ENCODE data around the gene MBD3L5. TPM values are rescaled to one million over a fixed set of nuclear protein-coding genes. Genes with fewer than 3 reads are reported as not detected.
"Not testable (repeated sequence)": the region's sequence is repeated elsewhere in the genome, so short reads cannot be mapped to it uniquely, and the experiment has no call there.

Gene MBD3L5
- total RNA-seq, 1 experiment from 2014 or later = not detected

DNA sequence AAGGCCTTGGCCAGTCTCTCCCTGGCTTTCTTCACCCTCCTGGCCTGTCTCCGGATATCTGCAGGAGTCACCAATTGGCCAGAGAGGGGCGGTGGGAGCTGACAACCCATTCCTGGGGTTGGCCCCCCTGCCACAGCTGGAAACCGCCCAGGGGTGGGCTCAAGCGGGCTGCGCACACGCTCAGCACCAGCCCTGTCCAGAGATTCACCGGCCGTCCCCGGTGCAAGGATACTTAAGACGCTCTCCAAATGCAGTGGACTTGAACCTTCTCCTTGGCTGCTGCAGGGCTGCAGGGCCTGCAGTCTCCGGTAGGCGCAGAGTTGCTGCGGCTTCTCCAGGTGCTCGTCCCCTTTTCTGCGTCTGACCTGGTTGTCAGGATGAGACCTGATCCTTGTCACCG lies 26.0 kb downstream of the MBD3L5 start:
- H3K4me2 ChIP-seq; H3K4me1 ChIP-seq (replicated peaks; ENCODE audit: insufficient read depth); H3K27ac ChIP-seq; H3K79me2 ChIP-seq (ENCODE audit: low read depth); H2AFZ ChIP-seq; H3K4me3 ChIP-seq; BruUV-seq (replicated peaks); H4K20me1 ChIP-seq (ENCODE audit: insufficient read depth); H3K9me2 ChIP-seq (ENCODE audit: insufficient read depth); intact Hi-C loops (cut with micrococcal nuclease; ENCODE audit: unreplicated experiment); H3K9me3 ChIP-seq (ENCODE audit: insufficient read depth, low read depth); POLR2A ChIA-PET (ENCODE audit: unreplicated experiment); H3F3A ChIP-seq (ENCODE audit: insufficient read depth, low read depth); H3K27me3 ChIP-seq (ENCODE audit: insufficient read depth, low read depth); DNase-seq; CTCF ChIA-PET; H3K36me3 ChIP-seq (ENCODE audit: low read depth): not testable (repeated sequence)

DNA sequence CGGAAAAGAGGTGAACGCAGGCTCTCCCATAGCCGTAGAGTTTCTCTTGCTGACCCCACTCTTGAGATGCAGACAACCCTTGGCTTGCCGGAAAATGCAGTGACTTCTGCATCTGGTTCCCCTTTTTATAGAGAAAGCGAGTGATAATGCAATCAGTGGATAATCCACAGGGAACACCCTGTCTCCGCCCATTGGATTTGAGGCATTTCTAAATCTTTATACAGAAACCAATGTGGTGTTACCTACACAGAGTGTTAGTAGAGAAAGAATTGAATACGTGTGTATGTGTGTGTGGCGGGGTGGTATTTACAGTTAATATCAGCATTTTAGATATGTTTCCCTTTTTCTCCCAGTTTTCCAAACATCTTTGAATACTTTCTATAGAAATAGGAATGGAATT lies 28.2 kb downstream of the MBD3L5 start, which contains the start of gene MBD3L3:
Gene MBD3L3 (minus strand): TSS at position 101 of the 400 bp plus-strand sequence. CDS start 71 bp downstream, at position 30.
- H3K9me3 ChIP-seq (ENCODE audit: insufficient read depth, low read depth); intact Hi-C loops (cut with micrococcal nuclease; ENCODE audit: unreplicated experiment); H3K4me1 ChIP-seq (replicated peaks; ENCODE audit: insufficient read depth); H3K4me3 ChIP-seq; DNase-seq; H2AFZ ChIP-seq; H3F3A ChIP-seq (ENCODE audit: insufficient read depth, low read depth); H3K9me2 ChIP-seq (ENCODE audit: insufficient read depth); H3K27ac ChIP-seq; H4K20me1 ChIP-seq (ENCODE audit: insufficient read depth); H3K36me3 ChIP-seq (ENCODE audit: low read depth); H3K4me2 ChIP-seq; H3K27me3 ChIP-seq (ENCODE audit: insufficient read depth, low read depth); BruUV-seq (replicated peaks); H3K79me2 ChIP-seq (ENCODE audit: low read depth); CTCF ChIA-PET; POLR2A ChIA-PET (ENCODE audit: unreplicated experiment): not testable (repeated sequence)

GRCh38 chr19:7059977-7060376 lies 29.6 kb downstream of the MBD3L5 start:
- POLR2A ChIA-PET (ENCODE audit: unreplicated experiment); H4K20me1 ChIP-seq (ENCODE audit: insufficient read depth); H2AFZ ChIP-seq; CTCF ChIA-PET; H3K9me3 ChIP-seq (ENCODE audit: insufficient read depth, low read depth); DNase-seq; H3K27ac ChIP-seq; H3K27me3 ChIP-seq (ENCODE audit: insufficient read depth, low read depth); intact Hi-C loops (cut with micrococcal nuclease; ENCODE audit: unreplicated experiment); H3K36me3 ChIP-seq (ENCODE audit: low read depth); H3K79me2 ChIP-seq (ENCODE audit: low read depth); BruUV-seq (replicated peaks); H3K9me2 ChIP-seq (ENCODE audit: insufficient read depth); H3K4me1 ChIP-seq (replicated peaks; ENCODE audit: insufficient read depth); H3F3A ChIP-seq (ENCODE audit: insufficient read depth, low read depth); H3K4me2 ChIP-seq; H3K4me3 ChIP-seq: not testable (repeated sequence)

- no peaks in the 10 kb centered on the region for H3K9me3 ChIP-seq (ENCODE audit: insufficient read depth, low read depth)
- H3K27ac ChIP-seq = no peak overlapping the region
- TF ChIP-seq, protein P1, sequence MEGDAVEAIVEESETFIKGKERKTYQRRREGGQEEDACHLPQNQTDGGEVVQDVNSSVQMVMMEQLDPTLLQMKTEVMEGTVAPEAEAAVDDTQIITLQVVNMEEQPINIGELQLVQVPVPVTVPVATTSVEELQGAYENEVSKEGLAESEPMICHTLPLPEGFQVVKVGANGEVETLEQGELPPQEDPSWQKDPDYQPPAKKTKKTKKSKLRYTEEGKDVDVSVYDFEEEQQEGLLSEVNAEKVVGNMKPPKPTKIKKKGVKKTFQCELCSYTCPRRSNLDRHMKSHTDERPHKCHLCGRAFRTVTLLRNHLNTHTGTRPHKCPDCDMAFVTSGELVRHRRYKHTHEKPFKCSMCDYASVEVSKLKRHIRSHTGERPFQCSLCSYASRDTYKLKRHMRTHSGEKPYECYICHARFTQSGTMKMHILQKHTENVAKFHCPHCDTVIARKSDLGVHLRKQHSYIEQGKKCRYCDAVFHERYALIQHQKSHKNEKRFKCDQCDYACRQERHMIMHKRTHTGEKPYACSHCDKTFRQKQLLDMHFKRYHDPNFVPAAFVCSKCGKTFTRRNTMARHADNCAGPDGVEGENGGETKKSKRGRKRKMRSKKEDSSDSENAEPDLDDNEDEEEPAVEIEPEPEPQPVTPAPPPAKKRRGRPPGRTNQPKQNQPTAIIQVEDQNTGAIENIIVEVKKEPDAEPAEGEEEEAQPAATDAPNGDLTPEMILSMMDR (conservative IDR thresholded peaks at IDR 0.05) = no peak
- no peak for TF ChIP-seq EZH2 (IDR thresholded peaks at IDR 0.05; ENCODE audit: low read depth)
- H3F3A ChIP-seq (ENCODE audit: insufficient read depth, low read depth) = no peaks in the 10 kb centered on the region
- H3K4me2 ChIP-seq = no peak overlapping the region
- H2AFZ ChIP-seq = no peak overlapping the region
- no TSS peak for BruUV-seq (replicated peaks)
- DNase-seq = no peak
- no peaks in the 10 kb centered on the region for H3K9me2 ChIP-seq (ENCODE audit: insufficient read depth)
- CTCF ChIA-PET = no interaction called here
- no peaks in the 10 kb centered on the region for H3K4me1 ChIP-seq (replicated peaks; ENCODE audit: insufficient read depth)
- POLR2A ChIA-PET (ENCODE audit: unreplicated experiment) = interaction anchor here (0.6 kb wide), 1 partner anchor 469 kb away, joined by 3 read pairs; no protein-coding TSS in a partner anchor
- intact Hi-C loops (cut with micrococcal nuclease; ENCODE audit: unreplicated experiment) = no loop called here
- H3K36me3 ChIP-seq (ENCODE audit: low read depth) = no peaks in the 10 kb centered on the region
- H3K79me2 ChIP-seq (ENCODE audit: low read depth) = no peaks in the 10 kb centered on the region
- H3K4me3 ChIP-seq = no peak overlapping the region
- no peaks in the 10 kb centered on the region for H3K27me3 ChIP-seq (ENCODE audit: insufficient read depth, low read depth)
- no peaks in the 10 kb centered on the region for H4K20me1 ChIP-seq (ENCODE audit: insufficient read depth)
These were observed 33.0 kb downstream of the MBD3L5 start for GRCh38 chr19:7063339-7063738.
